Esophagus (tissue), 2 donors: ENCODE data around the gene SPNS3. TPM values are rescaled to one million over a fixed set of nuclear protein-coding genes. Genes with fewer than 3 reads are reported as not detected.

Source experiments
- H3K27ac ChIP-seq, 2 donors: one replicate each; pipeline ENCODE4 v1.5.1; 2013; ENCODE audit warnings: low read depth in 2 of 2, mild to moderate bottlenecking in 2 of 2, inconsistent platforms in 1 of 2, low read length in 1 of 2, moderate library complexity in 1 of 2
- H3K27me3 ChIP-seq, 2 donors: one replicate each; pipeline ENCODE4 v1.6.1; 2013; ENCODE audit warnings: low read length in 2 of 2, control low read depth in 1 of 2, mild to moderate bottlenecking in 1 of 2; ENCODE audit not compliant: insufficient read depth in 2 of 2, control insufficient read depth in 1 of 2
- H3K36me3 ChIP-seq, 2 donors: one replicate each; pipeline ENCODE4 v1.6.1; 2013; ENCODE audit warnings: low read length in 1 of 2; ENCODE audit not compliant: control insufficient read depth in 2 of 2, insufficient read depth in 2 of 2
- H3K4me1 ChIP-seq, 2 donors: one replicate each; pipeline ENCODE4 v1.6.1; 2013; ENCODE audit warnings: low read length in 1 of 2; ENCODE audit not compliant: control insufficient read depth in 2 of 2, insufficient read depth in 2 of 2
- H3K4me3 ChIP-seq, 2 donors: one replicate each; pipeline ENCODE4 v1.5.1; 2013; ENCODE audit warnings: low read length in 2 of 2, mild to moderate bottlenecking in 2 of 2, low read depth in 1 of 2, moderate library complexity in 1 of 2
- H3K9me3 ChIP-seq, 2 donors: one replicate each; pipeline ENCODE4 v1.6.1; 2013; ENCODE audit warnings: mild to moderate bottlenecking in 2 of 2, low read depth in 1 of 2, low read length in 1 of 2, moderate library complexity in 1 of 2; ENCODE audit not compliant: control insufficient read depth in 2 of 2, insufficient read depth in 1 of 2
- WGBS, 2 donors: extraction: QIAGEN DNeasy Blood & Tissue Kit; methylation state at CpG; one replicate each; pipeline ENCODE4 v1.1.7; 2013; 5-methylcytosine and 5-hydroxymethylcytosine counted together
- polyA plus RNA-seq, 2 donors: library from polyadenylated mRNA; stranded (reverse); fragments of 200-250 nt; gene quantifications; one replicate each; pipeline ENCODE4 v1.2.3, GENCODE V29; 2013
- donor health status: healthy with polysubstance abuse.
- donor health status: Bipolar disorder and iron deficiency.

SPNS3 gene
- polyA plus RNA-seq, 2 donors = 0.36 to 1.3 TPM

DNA sequence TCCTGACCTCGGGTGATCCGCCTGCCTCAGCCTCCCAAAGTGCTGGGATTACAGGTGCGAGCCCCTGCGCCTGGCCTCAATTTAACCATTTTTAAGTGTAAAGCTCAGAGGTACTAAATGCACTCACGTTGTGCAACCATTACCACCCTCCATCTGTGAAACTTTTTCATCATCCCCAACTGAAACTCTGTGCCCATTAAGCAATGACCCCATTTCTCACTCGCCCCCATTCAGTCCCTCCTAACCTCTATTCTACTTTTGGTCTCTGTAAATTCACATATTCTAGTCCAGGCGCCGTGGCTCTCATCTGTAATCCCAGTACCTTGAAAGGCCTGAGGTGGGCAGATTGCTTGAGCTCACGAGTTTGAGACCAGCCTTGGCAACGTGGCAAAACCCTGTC, 8.3 kb upstream of the SPNS3 start:
- H3K27me3 ChIP-seq = no peaks in the 10 kb centered on the region
- no peak overlapping the region for H3K27ac ChIP-seq
- H3K36me3 ChIP-seq = no peaks in the 10 kb centered on the region
- 83 to 87% methylated on average over 10 of the region's 10 CpGs for WGBS, 2 donors
- H3K4me1 ChIP-seq = no peaks in the 10 kb centered on the region
- H3K9me3 ChIP-seq = no peaks in the 10 kb centered on the region
- H3K4me3 ChIP-seq = no peak overlapping the region

DNA sequence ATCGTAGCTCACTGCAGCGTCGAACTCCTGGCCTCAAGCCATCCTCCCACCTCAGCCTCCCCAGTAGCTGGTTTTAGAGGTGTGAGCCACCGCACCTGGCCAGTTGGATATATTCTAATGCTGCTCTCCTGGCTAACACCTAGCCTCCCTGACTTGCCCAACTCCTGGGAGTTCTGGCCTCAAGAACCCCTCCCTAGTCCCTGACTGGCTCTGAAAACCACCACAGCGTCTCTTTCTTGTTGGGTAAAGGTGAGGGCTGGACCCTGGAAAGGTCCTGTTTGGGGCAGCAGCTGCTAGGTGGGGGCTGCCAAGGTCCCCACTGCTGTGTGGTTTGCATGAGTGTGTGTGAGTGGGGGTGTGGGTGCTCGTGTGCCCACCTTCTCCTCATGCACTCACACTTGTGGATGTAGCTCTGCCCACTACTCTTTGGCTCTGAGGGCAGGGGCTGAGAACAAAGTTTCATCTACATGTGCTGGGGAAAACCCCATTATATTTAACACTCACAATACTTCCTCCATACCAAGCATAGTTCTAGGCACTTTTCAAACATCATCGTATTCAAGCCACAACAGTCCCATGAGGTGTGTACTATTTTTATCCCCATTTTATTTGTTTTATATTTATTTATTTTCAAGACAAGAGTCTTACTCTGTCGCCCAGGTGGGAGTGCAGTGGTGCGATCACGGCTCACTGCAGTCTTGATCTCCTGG, 7.1 kb upstream of the SPNS3 start:
- H3K9me3 ChIP-seq = no peaks in the 10 kb centered on the region
- WGBS, 2 donors = 70 to 80% methylated on average over 10 of the region's 10 CpGs
- H3K4me1 ChIP-seq = no peaks in the 10 kb centered on the region
- H3K4me3 ChIP-seq = no peak overlapping the region
- no peak overlapping the region for H3K27ac ChIP-seq
- no peaks in the 10 kb centered on the region for H3K27me3 ChIP-seq
- no peaks in the 10 kb centered on the region for H3K36me3 ChIP-seq

DNA sequence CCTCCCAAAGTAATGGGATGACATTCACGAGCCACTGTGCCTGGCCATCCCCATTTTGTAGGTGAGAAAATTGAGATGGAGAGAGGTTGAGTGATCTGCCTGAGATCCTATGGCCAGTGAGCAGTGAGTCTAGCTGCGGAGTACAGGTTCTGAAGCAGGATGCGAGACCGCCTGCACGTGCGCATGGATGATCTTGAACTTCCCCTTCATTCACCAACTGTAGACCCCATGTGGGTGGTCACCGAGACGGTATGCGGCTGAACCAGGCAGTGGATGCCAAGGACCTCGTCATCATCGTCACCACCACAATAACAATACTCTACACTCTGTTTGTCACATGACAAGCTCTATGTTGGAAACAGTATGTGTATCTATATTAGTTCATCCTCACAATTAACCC, 6.2 kb upstream of the SPNS3 start:
- H3K36me3 ChIP-seq = no peaks in the 10 kb centered on the region
- no peaks in the 10 kb centered on the region for H3K4me1 ChIP-seq
- H3K27ac ChIP-seq = no peak overlapping the region
- no peaks in the 10 kb centered on the region for H3K27me3 ChIP-seq
- WGBS, 2 donors = 87% methylated on average over 11 of the region's 11 CpGs
- no peaks in the 10 kb centered on the region for H3K9me3 ChIP-seq
- H3K4me3 ChIP-seq = no peak overlapping the region

DNA sequence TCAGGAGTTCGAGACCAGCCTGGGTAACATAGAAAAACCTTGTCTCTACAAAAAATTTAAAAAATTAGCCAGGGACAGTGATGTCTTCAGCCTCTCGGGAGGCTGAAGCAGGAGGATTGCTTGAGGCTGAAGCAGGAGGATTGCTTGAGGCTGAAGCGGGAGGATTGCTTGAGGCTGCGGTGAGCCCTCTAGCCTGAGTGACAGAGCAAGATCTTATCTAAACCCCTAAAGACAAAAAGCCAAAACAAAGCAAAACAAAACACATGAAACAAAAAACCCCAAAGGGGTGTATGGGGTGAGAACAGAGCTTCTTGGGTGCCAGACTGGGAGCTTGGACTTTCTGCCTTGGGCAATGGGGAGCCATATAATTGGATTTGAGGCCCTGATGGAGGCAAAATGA, 2.6 kb downstream of the SPNS3 start:
- Histone ChIP-seq H3K27ac (no peak overlapping the region), H3K9me3 (no peaks in the 10 kb centered on the region), H3K27me3 (no peaks in the 10 kb centered on the region), H3K36me3 (no peaks in the 10 kb centered on the region), H3K4me3 (no peak overlapping the region), H3K4me1 (no peaks in the 10 kb centered on the region)
- 88 to 93% methylated on average over 4 of the region's 4 CpGs for WGBS, 2 donors

DNA sequence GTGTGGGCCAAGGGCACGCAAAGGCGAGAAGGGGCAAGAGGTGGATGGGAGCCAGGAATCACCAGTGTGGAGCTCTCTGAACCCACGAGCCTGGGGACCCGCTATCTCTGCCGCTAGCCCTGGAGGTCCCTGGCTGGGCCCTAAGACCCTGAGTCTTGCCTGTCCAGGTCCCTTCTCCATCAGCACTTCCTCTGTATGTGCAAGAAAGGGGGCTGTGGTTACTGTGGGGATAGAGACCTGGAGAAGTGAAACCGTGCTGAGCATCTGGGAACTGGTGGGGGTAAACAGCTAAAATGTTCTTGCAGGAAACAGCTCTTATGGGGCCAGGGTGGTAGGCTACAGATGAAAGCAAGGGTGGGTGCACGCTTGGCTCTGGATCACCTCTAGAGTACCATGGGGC, 3.1 kb downstream of the SPNS3 start:
- H3K27ac ChIP-seq = no peak overlapping the region
- 77 to 84% methylated on average over 7 of the region's 7 CpGs for WGBS, 2 donors
- H3K4me1 ChIP-seq = no peaks in the 10 kb centered on the region

DNA sequence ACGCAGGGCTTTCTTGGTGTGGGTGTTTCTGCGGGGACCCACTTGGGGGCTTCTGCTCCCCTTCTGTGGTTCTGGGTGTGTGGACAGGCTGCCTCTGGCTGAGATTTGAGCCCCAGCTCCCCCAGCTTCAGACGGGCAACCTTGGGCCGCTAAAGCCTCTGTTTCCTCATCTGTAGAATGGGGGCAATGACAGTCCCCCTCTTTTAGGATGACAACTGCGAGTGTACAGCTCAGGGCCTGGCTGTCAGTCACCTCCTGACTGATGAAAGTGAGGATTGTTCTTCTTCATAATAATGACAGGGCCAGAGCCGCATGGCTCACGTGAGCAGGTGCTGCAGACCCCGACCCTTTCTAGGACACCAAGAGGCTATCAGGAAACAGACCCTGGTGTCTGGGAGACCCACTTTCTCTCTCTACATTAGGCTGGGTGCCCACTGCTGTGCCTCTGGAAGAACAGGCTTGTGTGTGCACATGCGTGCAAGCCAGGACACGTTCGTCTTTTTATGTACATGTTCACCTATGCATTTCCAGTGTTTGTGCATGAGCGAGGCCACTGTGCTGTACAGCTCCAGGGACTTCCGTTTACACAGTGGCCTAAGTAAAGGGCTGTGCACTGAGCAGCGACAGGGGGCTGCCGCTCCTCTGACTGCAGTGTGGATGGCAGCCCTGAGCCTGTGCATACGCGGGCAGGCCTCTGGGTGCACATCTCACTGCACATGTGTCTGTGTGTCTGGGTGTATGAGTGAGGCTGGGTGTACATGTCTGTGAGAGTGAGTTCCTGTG, 4.6 kb downstream of the SPNS3 start:
- 81 to 85% methylated on average over 17 of the region's 17 CpGs for WGBS, 2 donors

More for the DNA sequence above, 3.1 kb downstream of the SPNS3 start:
- Histone ChIP-seq H3K4me3 (no peak overlapping the region), H3K36me3 (no peaks in the 10 kb centered on the region), H3K9me3 (no peaks in the 10 kb centered on the region), H3K27me3 (no peaks in the 10 kb centered on the region)

DNA sequence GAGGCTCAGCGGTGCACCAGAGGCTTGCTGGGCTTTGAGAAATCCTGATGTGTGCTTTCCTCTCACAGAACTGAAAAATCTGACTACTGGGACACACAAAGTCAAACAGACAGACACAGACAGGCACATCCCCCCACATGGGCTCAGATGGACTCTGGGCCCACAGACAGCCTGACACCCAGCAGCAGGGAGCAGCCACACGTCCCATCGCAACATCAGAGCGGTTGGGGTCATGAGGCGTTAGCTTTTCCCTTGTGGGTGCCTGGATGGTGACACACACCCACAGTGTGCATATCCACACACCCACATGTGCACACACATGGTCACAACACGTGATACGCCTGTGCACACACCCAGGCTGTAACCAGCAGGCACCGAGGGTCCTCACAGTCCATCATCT, 6.3 kb downstream of the SPNS3 start:
- no peaks in the 10 kb centered on the region for H3K27me3 ChIP-seq
- H3K27ac ChIP-seq = no peak overlapping the region
- H3K36me3 ChIP-seq = no peaks in the 10 kb centered on the region
- H3K4me3 ChIP-seq = no peak overlapping the region
- 84 to 88% methylated on average over 8 of the region's 8 CpGs for WGBS, 2 donors
- H3K4me1 ChIP-seq = no peaks in the 10 kb centered on the region
- no peaks in the 10 kb centered on the region for H3K9me3 ChIP-seq

More for the DNA sequence above, 4.6 kb downstream of the SPNS3 start:
- no peak overlapping the region for H3K27ac ChIP-seq
- H3K4me3 ChIP-seq = no peak overlapping the region
- no peaks in the 10 kb centered on the region for H3K27me3 ChIP-seq
- H3K4me1 ChIP-seq = no peaks in the 10 kb centered on the region
- H3K9me3 ChIP-seq = no peaks in the 10 kb centered on the region
- H3K36me3 ChIP-seq = no peaks in the 10 kb centered on the region

DNA sequence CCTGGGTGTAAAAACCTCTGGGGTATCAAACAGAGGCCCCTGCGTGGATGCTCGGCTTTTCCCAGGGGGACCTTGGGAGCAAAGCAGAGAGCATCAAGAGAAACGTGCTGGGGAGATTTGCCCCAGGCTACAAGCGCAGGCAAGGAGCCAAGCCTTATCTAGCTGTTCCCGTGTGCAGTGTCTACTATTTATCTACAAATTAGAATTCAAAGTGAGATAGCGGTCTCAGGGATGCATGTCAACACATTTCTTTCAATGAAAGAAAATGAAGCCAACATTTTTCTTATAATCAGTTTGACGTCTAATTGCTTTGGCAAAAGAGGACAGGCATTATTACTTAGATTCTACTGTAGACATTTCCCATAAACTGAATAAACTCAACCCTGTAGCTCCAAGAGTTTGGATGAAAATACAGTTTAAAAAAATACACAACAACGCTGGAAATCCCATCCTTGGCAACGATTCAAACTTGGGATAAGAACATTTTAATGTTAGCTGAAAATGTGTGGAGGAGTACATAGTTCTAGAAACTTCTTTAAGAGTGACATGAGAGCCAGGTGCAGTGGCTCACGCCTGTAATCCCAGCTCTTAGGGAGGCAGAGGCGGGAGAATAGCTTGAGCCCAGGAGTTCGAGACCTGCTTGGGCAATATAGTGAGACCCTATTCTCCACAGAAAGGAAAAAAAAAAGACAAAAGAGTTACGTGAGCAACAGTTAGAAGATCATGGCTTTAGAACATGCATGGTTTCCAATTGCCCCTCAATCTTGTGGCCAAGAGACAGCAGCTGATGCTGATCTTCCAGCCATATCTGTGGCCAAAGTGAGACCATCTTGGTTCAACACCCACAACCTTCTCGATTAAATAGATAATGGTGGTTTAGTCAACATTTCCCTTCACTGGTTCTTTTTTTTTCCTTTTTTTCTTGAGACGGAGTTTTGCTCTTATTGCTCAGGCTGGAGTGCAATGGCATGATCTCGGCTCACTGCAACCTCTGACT, 7.2 kb downstream of the SPNS3 start:
- H3K27ac ChIP-seq = no peak overlapping the region
- H3K27me3 ChIP-seq = no peaks in the 10 kb centered on the region
- H3K36me3 ChIP-seq = no peaks in the 10 kb centered on the region
- no peaks in the 10 kb centered on the region for H3K4me1 ChIP-seq
- H3K4me3 ChIP-seq = no peak overlapping the region
- no peaks in the 10 kb centered on the region for H3K9me3 ChIP-seq
- 53 to 58% methylated on average over 16 of the region's 16 CpGs for WGBS, 2 donors

DNA sequence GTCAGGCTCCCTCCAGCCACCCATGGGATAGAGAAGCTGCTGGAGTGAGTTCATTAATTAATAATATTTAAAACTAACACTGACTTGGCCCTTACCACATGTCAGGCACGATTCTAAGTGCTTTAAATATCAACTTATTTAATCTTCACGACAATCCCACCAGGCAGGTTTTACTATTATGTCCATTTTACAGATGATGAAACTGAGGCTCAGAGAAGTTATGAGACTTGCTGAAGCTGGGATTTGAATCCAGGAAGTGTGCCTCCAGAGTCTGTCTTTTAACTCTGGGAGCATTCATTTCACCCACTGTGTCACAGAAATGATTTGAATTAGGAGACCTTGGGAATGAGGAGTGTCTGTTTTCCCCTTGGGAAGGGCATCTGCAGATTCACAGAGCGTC, 8.8 kb downstream of the SPNS3 start:
- no peaks in the 10 kb centered on the region for H3K9me3 ChIP-seq
- peaks cover 0 to 5% of the 10 kb centered on the region in 2 donors for H3K4me1 ChIP-seq
- WGBS, 2 donors = 69 to 71% methylated on average over 3 of the region's 3 CpGs

More for the DNA sequence above, 8.8 kb downstream of the SPNS3 start:
- Histone ChIP-seq H3K27ac (no peak overlapping the region), H3K4me3 (no peak overlapping the region), H3K27me3 (no peaks in the 10 kb centered on the region), H3K36me3 (no peaks in the 10 kb centered on the region)
